LNCaP clone FGC (cell line): ENCODE results near the gene GPHN.
A peak's percentile ranks its signal among the peaks of the same experiment; 100 is the strongest.

ENCODE experiments used
- DNase-seq: peaks from one replicate; pipeline ENCODE4 v3.0.0-alpha.2; 2011; ENCODE audit warnings: low read depth
- H3K4me3 ChIP-seq: 2 replicates; pipeline ENCODE4 v1.5.1; 2011; ENCODE audit warnings: mild to moderate bottlenecking, low read depth, low read length, control low read depth
- TF ChIP-seq, protein P1 (sequence below): IDR thresholded peaks from 2 replicates; pipeline ENCODE4 v1.5.1; 2012; ENCODE audit warnings: mild to moderate bottlenecking; ENCODE audit not compliant: control insufficient read depth, insufficient read depth; ENCODE audit errors: extremely low read depth

GPHN gene

GRCh38 chr14:66842911-66843512 lies 335.1 kb downstream of the GPHN start:
- no peak overlapping the region for H3K4me3 ChIP-seq
- no peak for DNase-seq
- TF ChIP-seq, protein P1, sequence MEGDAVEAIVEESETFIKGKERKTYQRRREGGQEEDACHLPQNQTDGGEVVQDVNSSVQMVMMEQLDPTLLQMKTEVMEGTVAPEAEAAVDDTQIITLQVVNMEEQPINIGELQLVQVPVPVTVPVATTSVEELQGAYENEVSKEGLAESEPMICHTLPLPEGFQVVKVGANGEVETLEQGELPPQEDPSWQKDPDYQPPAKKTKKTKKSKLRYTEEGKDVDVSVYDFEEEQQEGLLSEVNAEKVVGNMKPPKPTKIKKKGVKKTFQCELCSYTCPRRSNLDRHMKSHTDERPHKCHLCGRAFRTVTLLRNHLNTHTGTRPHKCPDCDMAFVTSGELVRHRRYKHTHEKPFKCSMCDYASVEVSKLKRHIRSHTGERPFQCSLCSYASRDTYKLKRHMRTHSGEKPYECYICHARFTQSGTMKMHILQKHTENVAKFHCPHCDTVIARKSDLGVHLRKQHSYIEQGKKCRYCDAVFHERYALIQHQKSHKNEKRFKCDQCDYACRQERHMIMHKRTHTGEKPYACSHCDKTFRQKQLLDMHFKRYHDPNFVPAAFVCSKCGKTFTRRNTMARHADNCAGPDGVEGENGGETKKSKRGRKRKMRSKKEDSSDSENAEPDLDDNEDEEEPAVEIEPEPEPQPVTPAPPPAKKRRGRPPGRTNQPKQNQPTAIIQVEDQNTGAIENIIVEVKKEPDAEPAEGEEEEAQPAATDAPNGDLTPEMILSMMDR: no peak

DNA sequence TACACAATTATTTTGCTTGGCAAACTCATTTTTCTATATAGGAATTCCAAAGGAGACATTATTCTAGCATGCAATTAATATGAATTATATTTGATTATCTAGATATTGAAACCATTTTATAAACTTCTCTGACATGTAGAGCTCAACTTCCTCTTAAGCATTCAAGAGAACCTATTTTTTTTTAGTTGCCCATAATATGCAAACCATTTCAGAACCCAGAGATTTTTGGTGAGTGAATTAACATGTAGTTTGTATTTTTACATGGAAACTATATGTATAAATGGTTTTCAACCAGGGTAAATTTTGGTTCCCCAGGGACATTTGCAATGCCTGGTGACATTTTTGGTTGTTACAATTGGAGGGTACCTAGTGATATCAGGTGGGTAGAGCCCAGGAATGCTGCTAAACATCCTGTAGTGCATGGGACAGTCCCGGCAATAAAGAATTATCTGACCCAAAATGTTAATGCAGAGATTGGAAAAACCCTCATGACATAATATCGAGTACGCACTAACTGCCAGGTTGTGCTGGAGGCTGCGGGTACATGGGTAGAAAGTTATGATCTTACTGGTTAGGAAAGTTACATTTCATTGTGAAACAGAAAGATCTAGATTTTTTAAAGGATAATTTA lies 342.4 kb downstream of the GPHN start:
- no peak overlapping the region for H3K4me3 ChIP-seq
- TF ChIP-seq, protein P1: no peak

DNA sequence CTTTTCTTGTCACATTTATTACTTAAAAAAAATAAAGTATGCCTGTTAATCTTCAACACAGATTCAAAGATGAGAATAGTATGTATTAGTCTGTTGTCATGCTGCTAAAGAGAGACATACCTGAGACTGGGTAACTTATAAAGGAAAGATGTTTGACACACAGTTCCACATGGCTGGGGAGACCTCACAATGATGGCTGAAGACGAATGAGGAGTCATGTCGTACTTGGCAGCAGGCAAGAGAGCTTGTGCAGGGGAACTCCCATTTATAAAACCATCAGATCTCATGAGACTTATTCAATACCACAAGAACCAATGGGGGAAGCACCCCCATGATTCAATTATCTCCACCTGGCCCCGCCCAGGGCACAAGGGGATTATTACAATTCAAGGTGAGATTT lies 345.4 kb downstream of the GPHN start:
- TF ChIP-seq, protein P1: no peak
- H3K4me3 ChIP-seq: no peak overlapping the region
- DNase-seq: no peak

More for the DNA sequence above, 342.4 kb downstream of the GPHN start:
- no peak for DNase-seq

DNA sequence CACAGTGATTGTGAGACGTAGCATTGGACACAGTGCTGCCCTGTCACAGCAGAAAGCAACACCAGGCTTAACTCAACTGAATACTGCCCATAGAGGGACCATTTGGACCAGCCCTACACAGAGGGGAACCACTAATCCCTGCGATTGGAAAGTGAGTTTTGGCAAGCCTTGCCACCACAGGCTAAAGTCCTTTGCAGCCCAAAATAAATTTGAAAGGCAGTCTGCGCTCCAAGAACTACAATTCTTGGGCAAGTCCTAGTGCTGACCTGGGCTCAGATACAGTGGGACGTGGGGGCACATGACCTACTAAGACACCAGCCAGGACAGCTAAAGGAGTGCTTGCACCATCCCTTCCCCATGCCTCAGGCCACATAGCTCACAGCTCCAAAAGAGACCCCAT lies 349.9 kb downstream of the GPHN start:
- no peak overlapping the region for H3K4me3 ChIP-seq
- TF ChIP-seq, protein P1: no peak
- no peak for DNase-seq

DNA sequence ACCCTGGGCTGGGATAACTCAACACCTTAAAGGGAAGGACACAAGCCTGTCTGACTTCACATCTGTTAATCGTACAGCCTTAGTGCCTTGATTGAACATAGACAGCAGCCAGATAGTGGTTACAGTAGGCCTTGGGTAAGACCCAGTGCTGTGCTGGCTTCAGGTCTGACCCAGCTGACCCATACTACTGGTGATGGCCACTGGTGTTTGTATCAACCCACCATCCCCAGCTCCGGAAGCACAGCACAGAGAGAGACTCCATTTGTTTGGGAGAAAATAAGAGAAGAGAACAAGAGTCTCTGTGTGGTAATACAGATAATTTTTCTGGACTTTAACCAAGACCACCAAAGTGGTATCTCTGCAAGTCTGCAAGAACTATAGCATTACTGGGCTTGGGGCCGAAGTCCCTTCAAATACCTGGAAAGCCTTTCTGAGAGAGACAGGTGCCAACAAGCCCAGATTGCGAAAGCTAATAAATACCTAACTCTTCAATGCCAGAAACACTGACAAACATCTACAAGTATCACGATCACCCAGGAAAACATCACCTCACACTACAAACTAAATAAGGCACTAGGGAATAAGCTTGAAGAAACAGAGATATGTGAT lies 351.2 kb downstream of the GPHN start:
- TF ChIP-seq, protein P1: no peak
- no peak overlapping the region for H3K4me3 ChIP-seq
- DNase-seq: no peak

- no peak overlapping the region for H3K4me3 ChIP-seq
- TF ChIP-seq, protein P1: no peak
- no peak for DNase-seq
Measured at GRCh38 chr14:66881596-66881995, 373.6 kb downstream of the GPHN start.

DNA sequence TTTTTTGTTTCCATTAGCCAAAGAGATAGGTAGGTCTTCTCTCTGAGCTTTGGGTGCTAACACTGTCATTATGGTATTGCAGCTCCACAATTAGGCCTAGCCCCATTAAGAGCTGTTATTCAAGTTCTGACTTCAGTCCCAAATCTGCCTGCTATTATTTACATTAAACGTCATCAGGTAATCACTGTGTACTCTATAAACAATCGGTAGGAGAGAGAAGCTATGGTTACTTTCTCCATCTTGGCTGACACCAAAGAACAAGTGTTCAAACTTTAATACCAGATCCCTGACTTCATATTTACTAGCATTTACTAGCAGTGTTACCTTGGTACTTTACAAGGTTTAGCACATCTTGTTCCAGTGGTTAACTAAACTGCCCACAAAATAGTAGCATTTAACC lies 376.2 kb downstream of the GPHN start:
- no peak overlapping the region for H3K4me3 ChIP-seq
- TF ChIP-seq, protein P1: no peak

More for the DNA sequence above, 376.2 kb downstream of the GPHN start:
- DNase-seq: peak; percentile 76
